PC-9 (cell line): Measurements from ENCODE around the gene AFG1L.

Experiments
- CTCF ChIP-seq: fragments of 200-600 bp; sonication (generic); conservative IDR thresholded peaks from 2 replicates; pipeline ENCODE4 v1.6.1; 2017; ENCODE audit warnings: mixed run types, antibody characterized with exemption, mild to moderate bottlenecking, moderate library complexity
- EZH2 ChIP-seq: fragments of 200-600 bp; sonication (generic); IDR thresholded peaks from 2 replicates; pipeline ENCODE4 v1.8.0; 2017; ENCODE audit warnings: antibody characterized with exemption, low read depth

- no peak for TF ChIP-seq CTCF
- no peak for TF ChIP-seq EZH2
These were observed 60.3 kb downstream of the AFG1L start for GRCh38 chr6:108355120-108355519.
